Measurements from ENCODE around the gene CCDC183. TPM values are rescaled to one million over a fixed set of nuclear protein-coding genes. Genes with fewer than 3 reads are reported as not detected.

Gene CCDC183
- total and polyA plus RNA-seq, 10 of the 15 experiments (the other 5 are each of a cell fraction or from before 2014, with no cell fraction given), result 0.04 to 1.2 (median 0.55) TPM; not detected in 5

GRCh38 chr9:136786451-136786850 lies 9.7 kb upstream of the CCDC183 start (continued):
- TF ChIP-seq CUX1 (IDR thresholded peaks at IDR 0.05; ENCODE audit: insufficient replicate concordance, low read depth, low read length) (no peak), MTA3 (IDR thresholded peaks at IDR 0.05; ENCODE audit: borderline replicate concordance, low read length) (no peak), RELA (IDR thresholded peaks at IDR 0.05; ENCODE audit: borderline replicate concordance, partially characterized antibody) (no peak), EGR1 (IDR thresholded peaks at IDR 0.05; ENCODE audit: borderline replicate concordance in 1 of 2, low read depth in 2 of 2, low read length in 2 of 2) (no peak), TCF3 (IDR thresholded peaks at IDR 0.05; ENCODE audit: borderline replicate concordance, insufficient read depth, low read depth, low read length) (no peak), LARP7 (IDR thresholded peaks at IDR 0.05) (no peak), POLR2A (IDR thresholded peaks at IDR 0.05; ENCODE audit: low read depth, low read length) (no peak), SMC3 (IDR thresholded peaks at IDR 0.05; ENCODE audit: borderline replicate concordance, low read length) (no peak), YBX1 (IDR thresholded peaks at IDR 0.05) (no peak), CEBPZ (IDR thresholded peaks at IDR 0.05; ENCODE audit: low read depth, low read length) (no peak), EED (IDR thresholded peaks at IDR 0.05; ENCODE audit: low read depth) (no peak), RBBP5 (conservative IDR thresholded peaks at IDR 0.05) (no peak)
